ENCODE results near the gene PITRM1. TPM values are rescaled to one million over a fixed set of nuclear protein-coding genes. Genes with fewer than 3 reads are reported as not detected.

PITRM1 gene
- total and polyA plus RNA-seq, 2 experiments from 2014 or later: 79.7 to 94.4 TPM

DNA sequence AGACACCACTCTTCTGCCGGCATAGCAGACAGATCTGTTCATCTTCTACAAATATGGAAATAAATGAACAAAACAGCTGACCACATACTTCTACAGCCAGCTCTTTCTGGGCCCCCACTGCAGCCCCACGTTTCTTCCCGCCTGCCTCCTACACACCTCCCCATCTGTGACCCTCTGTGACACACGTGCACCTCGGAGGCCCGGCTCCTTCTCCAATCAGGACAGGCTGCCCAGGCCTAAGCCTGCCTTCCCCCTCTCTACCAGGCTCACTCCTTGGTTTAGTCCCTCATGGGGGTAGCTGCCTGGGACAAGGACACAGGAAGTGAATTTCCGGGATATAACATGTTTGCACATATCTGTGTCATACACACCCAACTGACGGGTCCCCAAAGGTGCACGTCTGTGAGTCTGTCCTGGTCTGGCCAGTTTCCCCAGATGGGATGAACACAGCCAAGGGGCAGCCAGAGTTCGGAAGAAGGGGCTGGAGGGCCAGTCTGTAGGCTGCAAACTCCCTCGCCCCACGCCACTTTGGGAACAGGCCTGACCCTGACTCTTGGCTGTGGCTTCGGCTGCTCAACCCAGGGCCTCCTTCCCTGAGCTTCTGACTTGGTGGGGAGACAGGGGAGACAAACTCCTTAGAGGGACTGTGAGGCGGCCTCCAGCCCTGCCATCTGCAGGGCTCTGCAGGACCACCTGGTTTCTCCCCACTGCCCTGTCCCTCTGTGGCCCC lies 30.3 kb downstream of the PITRM1 start:
- Histone ChIP-seq H3K27me3 (replicated peaks; ENCODE audit: insufficient read depth) (no peaks in the 10 kb centered on the region), H3K4me1 (ENCODE audit: insufficient read depth) (peaks cover 4% of the 10 kb centered on the region), H3K9me3 (ENCODE audit: low read depth) (no peaks in the 10 kb centered on the region), H4K20me1 (ENCODE audit: insufficient read depth) (no peaks in the 10 kb centered on the region), H3K79me2 (ENCODE audit: insufficient read depth) (no peaks in the 10 kb centered on the region), H3K27ac (no peak overlapping the region), H3K36me3 (ENCODE audit: low read depth) (peaks cover 80% of the 10 kb centered on the region), H3K4me3 (no peak overlapping the region), H3K4me2 (ENCODE audit: unreplicated experiment) (no peak overlapping the region), H2AFZ (no peak overlapping the region), H3K9me2 (ENCODE audit: insufficient read depth) (no peaks in the 10 kb centered on the region), H3K9ac (no peak overlapping the region), H3F3A (ENCODE audit: insufficient read depth) (peaks cover 51% of the 10 kb centered on the region)
- no peak for DNase-seq
- 88% methylated on average over 14 of the region's 14 CpGs for WGBS, 2 experiments (ENCODE audit: low coverage in 1 of 2, low lambda C conversion rate in 2 of 2, missing lambda C conversion rate in 2 of 2)
- TF ChIP-seq EZH2 (IDR thresholded peaks at IDR 0.05; ENCODE audit: insufficient read depth, poor library complexity, severe bottlenecking) (no peak), EZH2phosphoT487 (IDR thresholded peaks at IDR 0.05; ENCODE audit: insufficient read depth, low read depth) (no peak)
- in situ Hi-C loops (cut with MboI): no loop called here

DNA sequence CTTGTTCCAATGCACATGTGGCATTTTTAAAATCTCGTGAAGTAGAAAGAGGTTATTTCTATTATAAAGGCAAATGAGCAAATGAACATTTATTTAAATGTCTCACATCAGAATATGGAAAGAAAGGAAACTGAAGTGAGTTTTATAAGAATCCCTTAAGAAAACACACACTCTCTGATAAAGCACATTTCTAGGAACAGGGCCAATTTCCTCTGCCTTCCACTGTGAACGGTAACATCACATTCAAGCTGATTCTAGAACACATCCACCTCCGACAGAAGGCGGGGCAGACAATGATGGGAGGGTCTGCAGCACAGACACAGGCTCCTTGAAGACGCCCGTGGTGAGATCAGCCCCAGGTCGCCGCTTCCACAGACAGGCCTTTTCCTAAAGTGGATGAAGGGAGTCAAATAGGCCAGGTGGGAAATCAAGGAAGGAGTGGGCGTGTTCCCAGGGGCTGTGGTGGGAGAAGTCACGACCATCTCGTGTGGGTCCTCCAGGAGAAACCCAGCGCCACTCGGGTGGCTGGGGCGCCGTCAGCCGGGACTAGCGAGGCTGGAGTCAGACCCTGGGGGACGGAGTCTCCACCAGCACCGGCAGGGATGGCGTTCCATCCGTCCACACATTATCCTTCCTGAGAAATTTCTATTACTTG lies 31.1 kb downstream of the PITRM1 start:
- H4K20me1 ChIP-seq (ENCODE audit: insufficient read depth): no peaks in the 10 kb centered on the region
- peaks cover 12% of the 10 kb centered on the region for H3K4me1 ChIP-seq (ENCODE audit: insufficient read depth)
- 89 to 91% methylated on average over 21 of the region's 21 CpGs for WGBS, 2 experiments (ENCODE audit: low coverage in 1 of 2, low lambda C conversion rate in 2 of 2, missing lambda C conversion rate in 2 of 2)
- peaks cover 49% of the 10 kb centered on the region for H3F3A ChIP-seq (ENCODE audit: insufficient read depth)
- no peak overlapping the region for H3K4me2 ChIP-seq (ENCODE audit: unreplicated experiment)
- no peaks in the 10 kb centered on the region for H3K9me3 ChIP-seq (ENCODE audit: low read depth)
- in situ Hi-C loops (cut with MboI): no loop called here
- TF ChIP-seq EZH2phosphoT487 (IDR thresholded peaks at IDR 0.05; ENCODE audit: insufficient read depth, low read depth): no peak
- TF ChIP-seq EZH2 (IDR thresholded peaks at IDR 0.05; ENCODE audit: insufficient read depth, poor library complexity, severe bottlenecking): no peak
- H3K9ac ChIP-seq: no peak overlapping the region
- H3K36me3 ChIP-seq (ENCODE audit: low read depth): peaks cover 76% of the 10 kb centered on the region
- no peak overlapping the region for H3K27ac ChIP-seq
- no peak for DNase-seq
- no peaks in the 10 kb centered on the region for H3K9me2 ChIP-seq (ENCODE audit: insufficient read depth)
- no peak overlapping the region for H3K4me3 ChIP-seq
- no peaks in the 10 kb centered on the region for H3K79me2 ChIP-seq (ENCODE audit: insufficient read depth)
- H3K27me3 ChIP-seq (replicated peaks; ENCODE audit: insufficient read depth): no peaks in the 10 kb centered on the region
- H2AFZ ChIP-seq: no peak overlapping the region

DNA sequence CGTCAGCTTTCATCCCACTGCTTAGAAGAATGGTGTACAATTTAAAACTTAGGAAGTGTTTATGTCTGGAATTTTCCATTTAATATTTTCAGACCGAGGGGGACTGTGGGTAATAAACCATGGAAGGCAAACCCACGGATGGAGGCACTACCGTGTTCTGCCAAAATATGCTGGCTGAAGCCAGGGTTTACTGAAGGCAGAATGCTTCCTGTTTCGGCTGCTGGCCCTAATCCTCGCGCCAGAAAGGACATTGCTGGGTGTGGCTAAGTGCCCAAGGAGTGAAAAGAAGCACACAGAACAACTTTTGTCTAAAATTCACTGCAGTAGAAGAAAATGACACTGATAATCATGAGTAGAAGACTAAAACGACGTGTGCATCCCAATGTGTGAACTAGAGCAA lies 32.3 kb downstream of the PITRM1 start:
- Histone ChIP-seq H3K27ac (no peak overlapping the region), H3K9me2 (ENCODE audit: insufficient read depth) (no peaks in the 10 kb centered on the region), H2AFZ (no peak overlapping the region), H3K9me3 (ENCODE audit: low read depth) (no peaks in the 10 kb centered on the region), H3K4me3 (no peak overlapping the region), H4K20me1 (ENCODE audit: insufficient read depth) (no peaks in the 10 kb centered on the region), H3K79me2 (ENCODE audit: insufficient read depth) (no peaks in the 10 kb centered on the region), H3K4me1 (ENCODE audit: insufficient read depth) (peaks cover 16% of the 10 kb centered on the region), H3F3A (ENCODE audit: insufficient read depth) (peaks cover 60% of the 10 kb centered on the region), H3K9ac (no peak overlapping the region), H3K27me3 (replicated peaks; ENCODE audit: insufficient read depth) (no peaks in the 10 kb centered on the region), H3K4me2 (ENCODE audit: unreplicated experiment) (no peak overlapping the region), H3K36me3 (ENCODE audit: low read depth) (peaks cover 78% of the 10 kb centered on the region)
- in situ Hi-C loops (cut with MboI): no loop called here
- DNase-seq: no peak
- TF ChIP-seq EZH2 (IDR thresholded peaks at IDR 0.05; ENCODE audit: insufficient read depth, poor library complexity, severe bottlenecking) (no peak), EZH2phosphoT487 (IDR thresholded peaks at IDR 0.05; ENCODE audit: insufficient read depth, low read depth) (no peak)
- WGBS, 2 experiments (ENCODE audit: low coverage in 1 of 2, low lambda C conversion rate in 2 of 2, missing lambda C conversion rate in 2 of 2): 44 to 48% methylated on average over 9 of the region's 9 CpGs

DNA sequence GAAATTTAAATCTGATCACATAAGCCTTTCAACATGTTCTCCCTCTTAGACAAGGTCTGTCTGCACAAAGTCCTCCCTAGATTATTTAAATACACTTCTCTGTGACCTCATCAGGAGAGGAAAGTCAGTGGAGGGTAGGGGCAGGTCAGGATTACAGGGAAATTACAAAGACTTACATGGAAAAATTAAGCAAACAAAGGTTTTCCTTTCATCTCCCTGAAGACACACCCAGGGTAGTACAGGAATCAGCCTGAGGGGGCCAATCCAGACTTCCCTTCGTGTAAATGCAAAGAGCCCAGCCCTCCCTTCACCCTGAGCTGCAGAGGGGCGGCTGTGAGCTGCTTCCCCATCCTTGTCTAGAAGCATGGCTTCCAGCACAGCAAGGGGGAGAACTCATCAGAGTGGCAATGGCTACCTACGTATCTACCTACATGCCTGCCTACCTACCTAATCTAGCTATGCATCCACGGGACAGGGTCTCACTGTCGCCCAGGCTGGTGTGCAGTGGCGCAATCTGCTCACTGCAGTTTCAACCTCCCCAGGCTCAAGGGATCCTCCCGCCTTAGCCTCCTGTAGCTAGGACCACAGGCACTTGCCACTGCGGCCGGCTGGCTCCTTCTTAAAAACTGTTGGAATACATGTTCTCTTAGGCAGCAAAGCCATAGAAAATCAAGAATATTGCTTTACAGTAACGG lies 33.2 kb downstream of the PITRM1 start:
- Histone ChIP-seq H3K27ac (no peak overlapping the region), H3K27me3 (replicated peaks; ENCODE audit: insufficient read depth) (no peaks in the 10 kb centered on the region), H3F3A (ENCODE audit: insufficient read depth) (peaks cover 69% of the 10 kb centered on the region), H3K9ac (no peak overlapping the region), H3K4me1 (ENCODE audit: insufficient read depth) (peaks cover 16% of the 10 kb centered on the region), H4K20me1 (ENCODE audit: insufficient read depth) (no peaks in the 10 kb centered on the region), H2AFZ (no peak overlapping the region), H3K4me2 (ENCODE audit: unreplicated experiment) (no peak overlapping the region), H3K4me3 (no peak overlapping the region), H3K79me2 (ENCODE audit: insufficient read depth) (no peaks in the 10 kb centered on the region), H3K9me3 (ENCODE audit: low read depth) (no peaks in the 10 kb centered on the region), H3K9me2 (ENCODE audit: insufficient read depth) (no peaks in the 10 kb centered on the region), H3K36me3 (ENCODE audit: low read depth) (peaks cover 79% of the 10 kb centered on the region)
- TF ChIP-seq EZH2phosphoT487 (IDR thresholded peaks at IDR 0.05; ENCODE audit: insufficient read depth, low read depth) (no peak), EZH2 (IDR thresholded peaks at IDR 0.05; ENCODE audit: insufficient read depth, poor library complexity, severe bottlenecking) (no peak)
- in situ Hi-C loops (cut with MboI): no loop called here
- WGBS, 2 experiments (ENCODE audit: low coverage in 1 of 2, low lambda C conversion rate in 2 of 2, missing lambda C conversion rate in 2 of 2): 90 to 94% methylated on average over 10 of the region's 10 CpGs
- DNase-seq: no peak
